OCI-LY3 (cell line): ENCODE data around the gene SNU13.
"Not testable (repeated sequence)": the region's sequence is repeated elsewhere in the genome, so short reads cannot be mapped to it uniquely, and the experiment has no call there.

Source experiments
- CTCF ChIP-seq: fragments of 200-600, 300-600 bp; sonication (generic); IDR thresholded peaks from 2 replicates; pipeline ENCODE4 v1.5.1; 2014; ENCODE audit warnings: antibody characterized with exemption, low read length, low read depth
- EZH2phosphoT487 ChIP-seq: fragments of 200-600 bp; shearing (Covaris generic); IDR thresholded peaks from 2 replicates; pipeline ENCODE4 v1.6.1; 2018; ENCODE audit warnings: antibody characterized with exemption, mixed run types, low read depth

- TF ChIP-seq CTCF, EZH2phosphoT487: not testable (repeated sequence)
Measured at GRCh38 chr22:41686890-41687289, 1.8 kb downstream of the SNU13 start.
